Mammary epithelial cell (primary cell): ENCODE data around the gene PCBD2.

Experiments
- EZH2 ChIP-seq: IDR thresholded peaks from 2 replicates; pipeline ENCODE4 v1.6.1; 2012; ENCODE audit warnings: low read length, inconsistent platforms, borderline replicate concordance
- TF ChIP-seq, protein P1 (sequence below), 2 donors: IDR thresholded peaks in 1 of 2; conservative IDR thresholded peaks in 1 of 2; 2 replicates each; pipeline ENCODE4 v1.5.1; 2011 to 2012; ENCODE audit warnings: inconsistent platforms in 2 of 2, low read length in 2 of 2, mild to moderate bottlenecking in 2 of 2, control low read depth in 1 of 2, low read depth in 1 of 2; ENCODE audit not compliant: insufficient read depth in 1 of 2; ENCODE audit errors: extremely low read depth in 1 of 2

DNA sequence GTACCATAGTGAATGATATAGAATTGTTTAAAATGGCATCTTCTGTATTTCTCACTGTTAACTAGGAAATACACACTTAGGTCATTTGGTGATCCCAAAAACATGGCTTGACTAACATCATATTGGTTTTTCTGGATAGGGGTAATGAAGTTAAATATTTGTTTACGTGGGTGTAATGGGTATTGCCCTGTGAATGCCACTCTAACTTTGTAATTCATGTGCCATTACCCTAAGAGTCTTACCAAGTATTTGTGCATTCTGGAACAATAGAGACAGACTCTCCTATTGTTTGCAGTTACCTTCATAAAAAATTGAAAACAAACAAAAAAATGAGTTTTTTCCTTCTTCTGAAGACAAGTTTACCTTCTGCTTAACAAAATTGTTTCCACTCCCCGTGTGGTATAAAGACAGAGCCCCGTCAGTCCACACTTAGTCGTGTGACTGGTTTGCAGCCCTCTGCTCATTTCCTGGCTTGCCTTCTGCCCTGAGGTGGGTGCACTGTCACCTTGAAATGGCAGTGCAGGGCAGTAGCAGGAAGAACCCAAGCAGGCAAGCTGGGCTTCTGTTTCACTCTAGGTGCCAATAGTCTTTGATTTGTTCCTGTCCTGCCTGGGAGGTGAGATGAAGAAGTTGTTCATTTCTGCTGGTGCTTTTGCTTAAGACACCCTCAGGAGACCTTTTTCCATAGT, 53.1 kb downstream of the PCBD2 start:
- TF ChIP-seq, protein P1, sequence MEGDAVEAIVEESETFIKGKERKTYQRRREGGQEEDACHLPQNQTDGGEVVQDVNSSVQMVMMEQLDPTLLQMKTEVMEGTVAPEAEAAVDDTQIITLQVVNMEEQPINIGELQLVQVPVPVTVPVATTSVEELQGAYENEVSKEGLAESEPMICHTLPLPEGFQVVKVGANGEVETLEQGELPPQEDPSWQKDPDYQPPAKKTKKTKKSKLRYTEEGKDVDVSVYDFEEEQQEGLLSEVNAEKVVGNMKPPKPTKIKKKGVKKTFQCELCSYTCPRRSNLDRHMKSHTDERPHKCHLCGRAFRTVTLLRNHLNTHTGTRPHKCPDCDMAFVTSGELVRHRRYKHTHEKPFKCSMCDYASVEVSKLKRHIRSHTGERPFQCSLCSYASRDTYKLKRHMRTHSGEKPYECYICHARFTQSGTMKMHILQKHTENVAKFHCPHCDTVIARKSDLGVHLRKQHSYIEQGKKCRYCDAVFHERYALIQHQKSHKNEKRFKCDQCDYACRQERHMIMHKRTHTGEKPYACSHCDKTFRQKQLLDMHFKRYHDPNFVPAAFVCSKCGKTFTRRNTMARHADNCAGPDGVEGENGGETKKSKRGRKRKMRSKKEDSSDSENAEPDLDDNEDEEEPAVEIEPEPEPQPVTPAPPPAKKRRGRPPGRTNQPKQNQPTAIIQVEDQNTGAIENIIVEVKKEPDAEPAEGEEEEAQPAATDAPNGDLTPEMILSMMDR (conservative IDR thresholded peaks at IDR 0.05 in 1 of 2, IDR thresholded peaks at IDR 0.05 in 1 of 2; ENCODE audit: extremely low read depth in 1 of 2, insufficient read depth in 1 of 2, low read depth in 1 of 2, low read length in 2 of 2): no peak
- no peak for TF ChIP-seq EZH2
